Activated T-cell treated with anti-CD3 and anti-CD28 coated beads for 4 hours (primary cell): Measurements from ENCODE around the gene IRF2BP2.

Experiments
- DNase-seq: peaks from one replicate; pipeline ENCODE4 v3.0.0-alpha.2; 2020

The IRF2BP2 gene

DNA sequence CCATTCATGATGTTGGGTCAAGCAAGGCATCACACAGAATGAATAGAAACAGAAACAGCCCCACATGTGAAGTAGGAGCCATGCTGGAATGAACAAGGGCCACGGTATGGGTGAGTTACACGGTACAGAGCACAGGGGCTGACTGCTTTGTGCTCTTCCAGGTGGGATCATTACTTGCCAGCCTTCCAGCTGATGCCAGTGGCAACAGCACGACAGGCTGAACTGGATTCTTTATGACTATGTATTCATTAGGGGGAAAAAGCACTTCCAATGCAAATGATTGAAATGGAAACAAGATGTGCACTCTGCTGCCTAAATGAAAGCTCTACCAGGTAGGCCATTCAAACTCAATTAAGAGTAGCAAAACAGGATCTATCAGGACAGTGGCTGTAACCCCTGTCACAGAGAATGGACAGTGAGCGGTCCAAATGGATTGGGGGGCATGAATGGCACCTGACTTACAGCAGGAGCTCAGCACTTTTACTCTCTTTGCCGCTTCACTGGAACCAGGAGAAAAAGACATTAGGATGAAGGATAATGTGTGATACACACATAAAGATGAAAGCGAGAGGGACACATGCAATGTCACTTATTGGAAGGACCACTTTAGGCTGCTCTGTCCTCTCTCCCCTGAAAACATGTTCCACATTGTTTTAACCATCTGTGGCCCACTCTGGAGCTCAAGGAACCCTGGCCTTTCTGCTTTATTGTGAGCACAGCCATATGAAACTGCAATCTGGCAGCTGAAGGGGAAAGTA is 23.4 kb upstream of the IRF2BP2 start:
- DNase-seq, result no peak

GRCh38 chr1:234632225-234632624 is 22.2 kb upstream of the IRF2BP2 start:
- DNase-seq, result no peak

- no peak for DNase-seq
These were observed 21.7 kb upstream of the IRF2BP2 start for GRCh38 chr1:234631721-234632125.

DNA sequence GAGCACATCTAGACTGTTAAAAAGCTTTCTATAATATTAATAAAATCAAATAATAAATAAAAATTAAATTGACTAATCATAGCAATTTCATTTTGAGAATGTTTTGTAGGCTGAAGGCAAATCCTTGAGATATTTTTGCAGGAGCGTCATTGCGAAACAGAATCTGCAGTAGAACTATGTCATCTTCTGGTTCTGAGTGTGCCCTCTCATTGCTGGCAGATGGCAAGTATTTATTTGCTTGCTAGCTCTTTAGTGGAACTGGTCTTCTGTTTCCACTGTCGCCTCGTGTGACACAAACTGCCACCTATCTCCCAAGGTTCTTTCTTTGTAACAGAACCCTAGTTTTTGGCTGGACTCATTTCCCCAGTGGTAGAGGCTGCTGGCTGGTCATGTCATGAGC is 19.0 kb upstream of the IRF2BP2 start:
- DNase-seq, result no peak

GRCh38 chr1:234628089-234628488 is 18.1 kb upstream of the IRF2BP2 start:
- DNase-seq, result no peak

- DNase-seq, result no peak
These were observed 17.3 kb upstream of the IRF2BP2 start for GRCh38 chr1:234627009-234627950.

DNA sequence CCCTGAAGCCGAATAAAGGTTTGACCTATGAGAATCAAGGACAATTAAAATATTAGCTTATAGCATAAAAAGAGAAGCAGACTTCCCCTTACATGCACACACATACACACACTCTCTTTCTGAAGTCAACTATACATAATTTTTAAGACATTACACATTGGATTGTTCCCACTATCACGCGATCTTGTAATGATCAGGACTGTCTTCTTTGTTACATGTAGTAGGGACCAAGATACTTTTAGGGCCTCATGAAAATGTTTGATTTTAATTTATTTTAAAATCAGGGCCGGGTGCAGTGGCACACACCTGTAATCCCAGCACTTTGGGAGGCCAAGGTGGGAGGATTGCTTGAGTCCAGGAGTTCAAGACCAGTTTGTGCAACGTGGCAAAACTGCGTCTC is 16.4 kb upstream of the IRF2BP2 start:
- no peak for DNase-seq

- DNase-seq, result no peak
These were observed 14.7 kb upstream of the IRF2BP2 start for GRCh38 chr1:234624724-234625117.

DNA sequence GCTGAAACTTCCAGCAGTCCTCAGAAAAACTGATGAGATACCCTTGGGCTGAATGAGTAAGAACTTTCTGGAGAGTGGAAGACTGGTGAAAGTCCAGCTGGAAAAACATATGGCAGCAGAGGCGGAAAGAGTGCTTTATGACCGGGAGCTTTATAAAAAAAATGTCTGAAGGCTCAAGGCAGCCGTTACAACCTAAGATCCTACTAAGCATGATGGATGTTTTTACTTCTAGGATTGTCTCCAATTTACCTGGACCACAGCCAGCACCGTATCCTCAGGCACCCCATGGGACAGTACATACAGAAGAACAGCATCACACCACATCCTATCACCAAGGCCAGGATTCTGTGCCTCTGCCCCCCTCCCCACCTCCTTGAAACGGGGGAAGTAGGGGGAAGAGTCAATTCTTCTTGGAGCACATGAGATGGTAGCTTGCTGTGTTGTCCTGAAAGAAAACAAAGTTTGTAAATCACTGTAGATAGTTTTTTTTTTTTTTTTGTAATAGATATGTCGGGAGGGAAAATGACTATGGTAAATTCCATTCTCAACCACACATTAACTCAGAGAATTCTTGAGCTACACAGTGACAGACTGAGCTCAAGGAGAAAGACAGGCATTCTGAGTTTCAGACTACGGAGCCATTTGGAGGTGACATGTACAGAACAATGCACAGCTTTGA is 11.8 kb upstream of the IRF2BP2 start:
- no peak for DNase-seq

- DNase-seq, result no peak
These were observed 11.1 kb upstream of the IRF2BP2 start for GRCh38 chr1:234621127-234621468.

DNA sequence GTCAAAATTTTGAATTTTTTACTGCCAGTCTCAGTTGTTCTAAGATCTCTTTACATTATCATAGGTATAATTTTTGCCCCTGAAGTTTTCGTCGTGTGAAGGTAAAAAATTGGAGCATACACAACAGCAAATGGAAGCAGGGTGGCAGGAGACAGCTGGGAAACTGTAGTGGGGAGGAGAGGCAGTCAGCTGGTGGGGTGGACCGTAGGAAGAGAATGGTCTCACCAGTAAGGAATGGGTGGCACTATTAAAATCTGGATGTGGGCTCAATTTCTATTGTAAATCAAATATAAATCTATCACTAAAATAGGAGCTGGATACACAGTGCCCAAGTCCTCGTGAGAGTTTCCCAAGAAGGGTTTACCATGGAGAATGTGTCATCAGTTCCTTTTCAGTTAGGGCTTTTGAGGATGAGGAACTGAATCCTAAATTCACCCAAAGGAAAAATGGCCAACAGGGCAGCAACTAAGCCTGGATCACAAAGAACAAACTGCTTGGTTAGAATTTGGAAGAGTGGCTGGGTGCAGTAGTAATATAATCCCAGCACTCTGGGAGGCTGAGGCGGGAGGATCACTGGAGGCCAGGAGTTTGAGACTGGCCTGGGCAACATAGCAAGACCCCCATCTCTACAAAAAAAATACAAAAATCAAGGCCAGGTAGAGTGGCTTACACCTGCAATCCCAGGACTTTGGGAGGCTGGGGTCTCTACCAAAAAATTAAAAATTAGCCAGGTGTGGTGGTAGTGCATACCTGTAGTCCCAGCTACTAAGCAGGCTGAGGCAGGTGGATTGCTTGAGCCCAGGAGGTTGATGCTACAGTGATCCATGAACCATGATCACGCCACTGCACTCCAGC is 10.5 kb upstream of the IRF2BP2 start:
- DNase-seq, result no peak

DNA sequence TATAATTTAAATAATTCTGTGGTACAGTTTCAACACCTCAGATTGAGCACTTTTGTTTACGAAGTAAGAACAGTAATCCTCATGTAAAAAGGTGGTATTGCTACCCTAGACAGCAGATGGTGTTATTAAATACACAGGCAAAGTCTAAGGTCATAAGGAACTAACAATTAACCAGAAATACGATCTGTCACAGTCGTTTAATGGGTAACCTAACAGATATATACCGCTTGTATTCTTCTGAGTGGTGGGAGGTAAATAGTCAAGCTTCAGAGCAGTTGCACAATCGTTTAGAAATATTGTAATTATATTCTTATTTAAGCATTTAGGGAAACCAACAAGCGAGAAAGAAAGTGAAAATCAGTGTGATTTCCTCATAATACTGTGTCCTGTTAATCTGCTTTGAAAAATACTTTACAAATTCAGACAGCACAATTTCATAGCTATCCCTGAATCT is 9.8 kb upstream of the IRF2BP2 start:
- DNase-seq, result no peak

GRCh38 chr1:234619071-234619480 is 9.1 kb upstream of the IRF2BP2 start:
- no peak for DNase-seq

GRCh38 chr1:234618737-234619049 is 8.7 kb upstream of the IRF2BP2 start:
- no peak for DNase-seq

GRCh38 chr1:234617986-234618736 is 8.2 kb upstream of the IRF2BP2 start:
- no peak for DNase-seq

DNA sequence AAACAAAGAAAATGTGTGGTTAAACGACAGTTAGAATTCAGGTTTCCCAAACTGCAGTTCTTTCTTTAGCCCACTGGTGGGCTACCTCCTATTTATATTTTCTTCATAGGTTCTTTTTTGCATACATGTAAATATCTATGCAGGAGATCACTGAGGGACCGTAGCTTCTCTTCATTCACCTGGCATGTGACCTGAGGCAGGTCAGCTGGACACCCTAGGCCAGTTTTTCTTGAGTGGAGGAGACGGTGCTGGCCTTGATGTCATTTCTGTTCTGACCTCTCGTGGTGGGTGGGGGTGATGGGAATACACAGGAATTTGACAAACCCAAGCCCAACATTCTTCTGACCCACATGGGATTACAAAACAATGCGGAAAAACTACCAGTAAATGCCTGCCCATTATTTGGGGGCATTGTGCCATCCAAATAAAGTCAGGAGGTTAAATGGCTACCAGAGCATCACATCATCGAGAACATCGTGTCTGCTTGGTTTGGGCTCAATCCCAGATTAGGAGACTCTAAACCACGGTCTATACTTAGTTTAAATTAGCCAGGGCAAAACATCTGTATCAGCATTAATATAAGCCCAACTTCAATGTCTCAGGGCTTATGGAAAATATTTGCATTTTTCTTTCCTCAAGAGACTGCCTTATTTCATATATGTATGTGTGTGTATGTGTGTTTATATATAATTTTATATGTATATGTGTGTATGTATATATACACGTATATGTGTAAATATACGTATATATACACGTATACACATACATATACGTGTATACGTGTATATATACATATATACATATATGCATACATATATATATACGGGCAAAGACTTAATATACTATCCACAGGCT is 7.4 kb upstream of the IRF2BP2 start:
- DNase-seq, result no peak

- no peak for DNase-seq
These were observed 6.7 kb upstream of the IRF2BP2 start for GRCh38 chr1:234616644-234617043.

DNA sequence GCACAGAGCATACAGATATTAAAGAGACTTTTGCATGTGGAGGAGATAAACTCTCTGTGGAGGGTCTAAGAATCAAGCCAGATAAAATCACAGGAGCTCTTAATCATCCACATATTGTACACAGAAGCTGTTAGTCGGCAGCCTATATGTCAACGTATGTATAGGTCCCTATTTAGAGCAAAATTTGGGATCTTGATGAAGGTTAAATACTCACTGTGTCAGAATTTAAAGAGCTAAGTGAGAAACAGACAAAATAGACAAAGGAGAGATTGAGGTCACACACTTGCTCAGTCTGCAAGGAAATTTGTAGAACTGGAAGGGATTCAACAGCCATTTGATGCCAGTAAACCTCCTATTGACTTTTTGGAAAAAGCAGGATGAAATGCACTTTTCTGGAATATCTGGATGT is 4.1 kb upstream of the IRF2BP2 start:
- DNase-seq, result no peak

GRCh38 chr1:234613128-234613875 is 3.3 kb upstream of the IRF2BP2 start:
- no peak for DNase-seq
